NK-92 (cell line): ENCODE measurements around the gene CCDC149.

Source experiments
- DNase-seq: peaks from one replicate; lab custom pipeline; 2025; ENCODE audit not compliant: unreplicated experiment; lab: John Stamatoyannopoulos, UW

The CCDC149 gene

GRCh38 chr4:24912252-24913118 lies at the start of gene CCDC149:
Gene CCDC149 (minus strand): TSS chr4:24913042. CDS start chr4:24912864, 178 bp downstream.
- no peak for DNase-seq

- no peak for DNase-seq
Measured at GRCh38 chr4:24957886-24958285, 45.0 kb upstream of the CCDC149 start.

GRCh38 chr4:24956763-24957162 lies 43.9 kb upstream of the CCDC149 start:
- no peak for DNase-seq

- no peak for DNase-seq
Measured at GRCh38 chr4:24956091-24956490, 43.2 kb upstream of the CCDC149 start.

- no peak for DNase-seq
Measured at GRCh38 chr4:24952667-24953066, 39.8 kb upstream of the CCDC149 start.

GRCh38 chr4:24949970-24950369 lies 37.1 kb upstream of the CCDC149 start:
- DNase-seq: no peak

GRCh38 chr4:24937917-24938281 lies 25.1 kb upstream of the CCDC149 start:
- DNase-seq: no peak

GRCh38 chr4:24937176-24937916 lies 24.5 kb upstream of the CCDC149 start:
- no peak for DNase-seq

GRCh38 chr4:24935856-24936255 lies 23.0 kb upstream of the CCDC149 start:
- DNase-seq: no peak

- DNase-seq: no peak
Measured at GRCh38 chr4:24934311-24934710, 21.5 kb upstream of the CCDC149 start.

GRCh38 chr4:24933684-24934275 lies 20.9 kb upstream of the CCDC149 start:
- DNase-seq: no peak

GRCh38 chr4:24932515-24933225 lies 19.8 kb upstream of the CCDC149 start:
- no peak for DNase-seq

GRCh38 chr4:24930151-24930550 lies 17.3 kb upstream of the CCDC149 start:
- DNase-seq: no peak

GRCh38 chr4:24928708-24929107 lies 15.9 kb upstream of the CCDC149 start:
- no peak for DNase-seq

GRCh38 chr4:24927049-24927448 lies 14.2 kb upstream of the CCDC149 start:
- DNase-seq: no peak

- no peak for DNase-seq
Measured at GRCh38 chr4:24924309-24924781, 11.5 kb upstream of the CCDC149 start.

- DNase-seq: no peak
Measured at GRCh38 chr4:24923550-24923949, 10.7 kb upstream of the CCDC149 start.

GRCh38 chr4:24923002-24923401 lies 10.2 kb upstream of the CCDC149 start:
- DNase-seq: no peak

GRCh38 chr4:24922416-24922815 lies 9.6 kb upstream of the CCDC149 start:
- no peak for DNase-seq

GRCh38 chr4:24921491-24921890 lies 8.6 kb upstream of the CCDC149 start:
- DNase-seq: no peak

GRCh38 chr4:24920008-24920407 lies 7.2 kb upstream of the CCDC149 start:
- no peak for DNase-seq
